UCSD-AML1 (cell line): ENCODE results near the gene ANKS1A.

Experiments
- DNase-seq: peaks from one replicate; lab custom pipeline; 2025; ENCODE audit not compliant: unreplicated experiment; lab: John Stamatoyannopoulos, UW

Gene ANKS1A

GRCh38 chr6:35064757-35065440, 175.8 kb downstream of the ANKS1A start:
- DNase-seq = no peak

GRCh38 chr6:35065441-35065800, 176.4 kb downstream of the ANKS1A start:
- no peak for DNase-seq

GRCh38 chr6:35065870-35066269, 176.8 kb downstream of the ANKS1A start:
- DNase-seq = no peak

GRCh38 chr6:35067234-35067633, 178.2 kb downstream of the ANKS1A start:
- no peak for DNase-seq

GRCh38 chr6:35068206-35068605, 179.2 kb downstream of the ANKS1A start:
- no peak for DNase-seq

GRCh38 chr6:35068644-35069043, 179.6 kb downstream of the ANKS1A start:
- DNase-seq = no peak

- DNase-seq = no peak
These were observed 180.2 kb downstream of the ANKS1A start for GRCh38 chr6:35069262-35069661.

- no peak for DNase-seq
These were observed 181.1 kb downstream of the ANKS1A start for GRCh38 chr6:35070111-35070510.

- DNase-seq = no peak
These were observed 182.4 kb downstream of the ANKS1A start for GRCh38 chr6:35071347-35071994.

- DNase-seq = no peak
These were observed 183.1 kb downstream of the ANKS1A start for GRCh38 chr6:35072051-35072697.

GRCh38 chr6:35072698-35073055, 183.6 kb downstream of the ANKS1A start:
- DNase-seq = no peak

- DNase-seq = no peak
These were observed 184.2 kb downstream of the ANKS1A start for GRCh38 chr6:35073211-35073610.

- DNase-seq = no peak
These were observed 184.9 kb downstream of the ANKS1A start for GRCh38 chr6:35073766-35074471.

GRCh38 chr6:35076997-35077712, 188.1 kb downstream of the ANKS1A start:
- no peak for DNase-seq

GRCh38 chr6:35077713-35078105, 188.7 kb downstream of the ANKS1A start:
- DNase-seq = no peak

GRCh38 chr6:35078226-35078850, 189.3 kb downstream of the ANKS1A start:
- DNase-seq = no peak

GRCh38 chr6:35078896-35079295, 189.8 kb downstream of the ANKS1A start:
- no peak for DNase-seq

GRCh38 chr6:35079311-35080000, 190.4 kb downstream of the ANKS1A start:
- DNase-seq = no peak

GRCh38 chr6:35080016-35080680, 191.1 kb downstream of the ANKS1A start:
- no peak for DNase-seq
